OCI-LY3 (cell line): Measurements from ENCODE around the gene C3orf20.

ENCODE experiments used
- CTCF ChIP-seq: fragments of 200-600, 300-600 bp; sonication (generic); IDR thresholded peaks from 2 replicates; pipeline ENCODE4 v1.5.1; 2014; ENCODE audit warnings: antibody characterized with exemption, low read length, low read depth
- EZH2phosphoT487 ChIP-seq: fragments of 200-600 bp; shearing (Covaris generic); IDR thresholded peaks from 2 replicates; pipeline ENCODE4 v1.6.1; 2018; ENCODE audit warnings: antibody characterized with exemption, mixed run types, low read depth

- no peak for TF ChIP-seq CTCF
- TF ChIP-seq EZH2phosphoT487 = no peak
These were observed 137.4 kb downstream of the C3orf20 start for GRCh38 chr3:14812196-14812790.
